Panc1 (cell line): ENCODE measurements around the gene AKAP8L. TPM values are rescaled to one million over a fixed set of nuclear protein-coding genes. Genes with fewer than 3 reads are reported as not detected.

Experiments
- ATAC-seq: fragments of 200-7000 bp; cut with Tn5 transposase; 2 replicates; pipeline ENCODE4 v1.9.1; 2020; ENCODE audit warnings: mild to moderate bottlenecking, moderate library complexity
- BruUV-seq: library from RNA; stranded (reverse); fragments of 400-500 nt; replicated peaks from 2 replicates; lab custom pipeline; 2021; lab: Mats Ljungman, UMichigan
- CTCF ChIA-PET: fragments of 300-600 bp; sonication (Branson Sonifier 250); formaldehyde crosslinking; loops from one replicate; lab custom pipeline; 2022; ENCODE audit warnings: antibody characterized with exemption; lab: Charles Lee
- POLR2A ChIA-PET: fragments of 300-600 bp; sonication (Branson Sonifier 250); formaldehyde crosslinking; loops from one replicate; lab custom pipeline; 2022; ENCODE audit warnings: antibody characterized with exemption; lab: Charles Lee
- DNase-seq: peaks from one replicate; pipeline ENCODE4 v3.0.0-alpha.2; 2010; ENCODE audit warnings: low read depth, low spot score
- H3K27ac ChIP-seq: 2 replicates; pipeline ENCODE4 v1.5.1; 2011; ENCODE audit warnings: mild to moderate bottlenecking, low read length, inconsistent platforms
- H3K27me3 ChIP-seq: fragments of 200-500 bp; sonication (Bioruptor generic); 2 replicates; pipeline ENCODE4 v1.6.0; 2014; ENCODE audit warnings: low read length, inconsistent platforms; ENCODE audit not compliant: control insufficient read depth, insufficient read depth
- H3K36me3 ChIP-seq: fragments of 200-500 bp; sonication (Bioruptor generic); 2 replicates; pipeline ENCODE4 v1.5.1; 2014; ENCODE audit warnings: inconsistent platforms, mild to moderate bottlenecking, low read length, moderate library complexity; ENCODE audit not compliant: control insufficient read depth, insufficient read depth
- H3K4me1 ChIP-seq: 2 replicates; pipeline ENCODE4 v1.5.1; 2011; ENCODE audit warnings: inconsistent platforms, mild to moderate bottlenecking, low read length, moderate library complexity; ENCODE audit not compliant: control insufficient read depth, insufficient read depth
- H3K4me3 ChIP-seq, 2 experiments: 2 replicates each; pipeline ENCODE4 v1.5.1; 2011 to 2012; ENCODE audit warnings: low read depth in 2 of 2, low read length in 2 of 2, mild to moderate bottlenecking in 2 of 2, inconsistent platforms in 1 of 2, moderate library complexity in 1 of 2
- H3K9me3 ChIP-seq: fragments of 200-500 bp; sonication (Bioruptor generic); 2 replicates; pipeline ENCODE4 v1.5.1; 2014; ENCODE audit warnings: low read depth, mild to moderate bottlenecking, inconsistent platforms, low read length, moderate library complexity; ENCODE audit not compliant: control insufficient read depth, insufficient read depth
- POLR2AphosphoS5 ChIP-seq: IDR thresholded peaks from 2 replicates; pipeline ENCODE4 v1.6.1; 2012; ENCODE audit warnings: mild to moderate bottlenecking, low read depth, low read length, moderate library complexity
- SIN3A ChIP-seq: IDR thresholded peaks from 2 replicates; pipeline ENCODE4 v1.6.1; 2012; ENCODE audit warnings: low read depth, mild to moderate bottlenecking, low read length, moderate library complexity, borderline replicate concordance; ENCODE audit not compliant: insufficient read depth
- TCF7L2 ChIP-seq: IDR thresholded peaks from 2 replicates; pipeline ENCODE4 v1.6.1; 2011; ENCODE audit warnings: mild to moderate bottlenecking, low read depth, low read length, inconsistent platforms
- in situ Hi-C: cut with HindIII; loops from 2 replicates; pipeline ENCODE4 v1.10.0; 2016; ENCODE audit warnings: low sequenced_read_pairs, low pct_unique_long_range_greater_than_20kb
- intact Hi-C: fragments of 100-400 bp; cut with micrococcal nuclease; formaldehyde crosslinking; loops from one replicate; pipeline ENCODE4 v1.10.0; 2022; ENCODE audit not compliant: unreplicated experiment
- total RNA-seq: library from RNA; stranded (reverse); gene quantifications from one replicate; pipeline ENCODE4 v1.2.1, GENCODE V29; 2021; ENCODE audit not compliant: unreplicated experiment
- TF ChIP-seq, protein P1 (sequence below): fragments of 450-650 bp; IDR thresholded peaks from 2 replicates; pipeline ENCODE4 v1.5.1; 2017; ENCODE audit warnings: mild to moderate bottlenecking
- TF ChIP-seq, protein P2 (sequence below), 2 experiments: IDR thresholded peaks; 2 replicates each; pipeline ENCODE4 v1.6.1; 2011 to 2012; ENCODE audit warnings: low read depth in 2 of 2, control low read depth in 1 of 2, low read length in 1 of 2, mild to moderate bottlenecking in 1 of 2, moderate library complexity in 1 of 2; ENCODE audit not compliant: insufficient read depth in 1 of 2

The AKAP8L gene
- total RNA-seq, 1 experiment from 2014 or later, result 65.5 TPM

DNA sequence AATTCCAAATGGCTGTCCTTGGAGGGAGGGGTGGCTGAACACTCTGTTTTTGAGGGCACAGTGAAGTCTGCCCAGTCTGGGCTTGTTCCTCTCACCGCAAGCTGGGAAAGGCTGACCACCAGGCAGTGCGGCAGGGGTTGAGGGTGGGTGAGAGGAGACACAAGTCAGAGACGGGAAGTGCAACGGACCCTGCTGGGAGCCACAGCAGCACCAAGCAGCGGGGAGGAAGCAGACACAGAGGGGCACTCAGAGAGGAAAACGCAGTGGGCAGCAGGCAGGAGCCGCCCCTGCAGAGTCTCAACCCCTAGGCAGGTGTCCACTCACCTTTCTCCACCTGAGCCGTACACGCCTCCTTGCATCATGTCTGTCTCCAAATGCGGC lies 15.6 kb downstream of the AKAP8L start:
- no peak for TF ChIP-seq TCF7L2
- no peak for TF ChIP-seq POLR2AphosphoS5
- TF ChIP-seq, protein P1, sequence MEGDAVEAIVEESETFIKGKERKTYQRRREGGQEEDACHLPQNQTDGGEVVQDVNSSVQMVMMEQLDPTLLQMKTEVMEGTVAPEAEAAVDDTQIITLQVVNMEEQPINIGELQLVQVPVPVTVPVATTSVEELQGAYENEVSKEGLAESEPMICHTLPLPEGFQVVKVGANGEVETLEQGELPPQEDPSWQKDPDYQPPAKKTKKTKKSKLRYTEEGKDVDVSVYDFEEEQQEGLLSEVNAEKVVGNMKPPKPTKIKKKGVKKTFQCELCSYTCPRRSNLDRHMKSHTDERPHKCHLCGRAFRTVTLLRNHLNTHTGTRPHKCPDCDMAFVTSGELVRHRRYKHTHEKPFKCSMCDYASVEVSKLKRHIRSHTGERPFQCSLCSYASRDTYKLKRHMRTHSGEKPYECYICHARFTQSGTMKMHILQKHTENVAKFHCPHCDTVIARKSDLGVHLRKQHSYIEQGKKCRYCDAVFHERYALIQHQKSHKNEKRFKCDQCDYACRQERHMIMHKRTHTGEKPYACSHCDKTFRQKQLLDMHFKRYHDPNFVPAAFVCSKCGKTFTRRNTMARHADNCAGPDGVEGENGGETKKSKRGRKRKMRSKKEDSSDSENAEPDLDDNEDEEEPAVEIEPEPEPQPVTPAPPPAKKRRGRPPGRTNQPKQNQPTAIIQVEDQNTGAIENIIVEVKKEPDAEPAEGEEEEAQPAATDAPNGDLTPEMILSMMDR, result no peak
- no peak for TF ChIP-seq SIN3A
- TF ChIP-seq, protein P2, sequence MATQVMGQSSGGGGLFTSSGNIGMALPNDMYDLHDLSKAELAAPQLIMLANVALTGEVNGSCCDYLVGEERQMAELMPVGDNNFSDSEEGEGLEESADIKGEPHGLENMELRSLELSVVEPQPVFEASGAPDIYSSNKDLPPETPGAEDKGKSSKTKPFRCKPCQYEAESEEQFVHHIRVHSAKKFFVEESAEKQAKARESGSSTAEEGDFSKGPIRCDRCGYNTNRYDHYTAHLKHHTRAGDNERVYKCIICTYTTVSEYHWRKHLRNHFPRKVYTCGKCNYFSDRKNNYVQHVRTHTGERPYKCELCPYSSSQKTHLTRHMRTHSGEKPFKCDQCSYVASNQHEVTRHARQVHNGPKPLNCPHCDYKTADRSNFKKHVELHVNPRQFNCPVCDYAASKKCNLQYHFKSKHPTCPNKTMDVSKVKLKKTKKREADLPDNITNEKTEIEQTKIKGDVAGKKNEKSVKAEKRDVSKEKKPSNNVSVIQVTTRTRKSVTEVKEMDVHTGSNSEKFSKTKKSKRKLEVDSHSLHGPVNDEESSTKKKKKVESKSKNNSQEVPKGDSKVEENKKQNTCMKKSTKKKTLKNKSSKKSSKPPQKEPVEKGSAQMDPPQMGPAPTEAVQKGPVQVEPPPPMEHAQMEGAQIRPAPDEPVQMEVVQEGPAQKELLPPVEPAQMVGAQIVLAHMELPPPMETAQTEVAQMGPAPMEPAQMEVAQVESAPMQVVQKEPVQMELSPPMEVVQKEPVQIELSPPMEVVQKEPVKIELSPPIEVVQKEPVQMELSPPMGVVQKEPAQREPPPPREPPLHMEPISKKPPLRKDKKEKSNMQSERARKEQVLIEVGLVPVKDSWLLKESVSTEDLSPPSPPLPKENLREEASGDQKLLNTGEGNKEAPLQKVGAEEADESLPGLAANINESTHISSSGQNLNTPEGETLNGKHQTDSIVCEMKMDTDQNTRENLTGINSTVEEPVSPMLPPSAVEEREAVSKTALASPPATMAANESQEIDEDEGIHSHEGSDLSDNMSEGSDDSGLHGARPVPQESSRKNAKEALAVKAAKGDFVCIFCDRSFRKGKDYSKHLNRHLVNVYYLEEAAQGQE (IDR thresholded peaks at IDR 0.05; ENCODE audit: insufficient read depth in 1 of 2, low read depth in 2 of 2, low read length in 1 of 2), result no peak

DNA sequence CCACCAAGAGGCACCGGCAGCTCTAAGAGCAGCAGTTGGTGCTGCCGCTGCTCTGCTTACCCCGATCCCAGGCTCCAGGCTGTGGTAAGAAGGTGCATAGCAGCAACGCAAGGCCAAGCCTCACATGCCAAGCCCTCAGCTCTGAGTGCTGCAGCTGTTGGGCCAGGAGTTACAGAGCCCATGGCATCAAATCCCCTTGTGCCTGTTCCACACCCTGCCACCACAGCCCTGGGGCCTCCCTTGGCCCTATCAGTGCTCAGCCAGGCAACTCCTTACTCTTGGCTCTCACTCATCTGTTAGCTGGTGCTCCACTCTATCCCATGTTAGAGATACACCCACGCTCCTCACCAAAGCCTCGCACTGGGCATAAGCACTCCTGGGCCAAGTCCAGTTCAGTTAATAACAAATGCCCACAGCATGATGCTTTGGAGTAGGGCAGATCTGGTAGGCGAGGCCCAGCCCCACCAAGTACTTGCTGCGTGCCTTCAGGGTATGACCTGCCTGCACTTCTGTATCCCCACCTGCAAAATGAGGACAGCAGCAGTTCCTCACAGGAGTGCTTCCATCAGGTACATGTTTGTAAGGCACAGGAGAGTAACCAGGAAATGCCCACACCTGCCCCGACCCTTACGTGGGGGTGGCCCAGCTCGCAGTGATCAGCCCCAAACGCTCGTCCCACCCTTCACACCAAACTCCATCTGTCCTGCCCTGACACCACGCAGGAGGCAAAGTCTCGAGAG lies 16.2 kb downstream of the AKAP8L start:
- H3K4me3 ChIP-seq, result no peak overlapping the region
- in situ Hi-C loops, result no loop called here
- TF ChIP-seq, protein P1, result no peak
- TF ChIP-seq, protein P2 (IDR thresholded peaks at IDR 0.05; ENCODE audit: insufficient read depth in 1 of 2, low read depth in 2 of 2, low read length in 1 of 2), result no peak
- TF ChIP-seq TCF7L2, result no peak
- no peak for TF ChIP-seq SIN3A
- TF ChIP-seq POLR2AphosphoS5, result no peak
- no TSS peak for BruUV-seq
- no peaks in the 10 kb centered on the region for H3K27me3 ChIP-seq
- no peaks in the 10 kb centered on the region for H3K4me1 ChIP-seq
- no peaks in the 10 kb centered on the region for H3K9me3 ChIP-seq
- DNase-seq (no peak), ATAC-seq (no peak)
- ChIA-PET POLR2A (no interaction called here), CTCF (no interaction called here)
- no peak overlapping the region for H3K27ac ChIP-seq
- intact Hi-C loops, result no loop called here
- H3K36me3 ChIP-seq, result peaks cover 5% of the 10 kb centered on the region; the same call in 1 of the 2 replicates

More for the DNA sequence above, 15.6 kb downstream of the AKAP8L start:
- no peak for ATAC-seq
- DNase-seq, result no peak
- Histone ChIP-seq H3K9me3 (no peaks in the 10 kb centered on the region), H3K4me3 (no peak overlapping the region), H3K27ac (no peak overlapping the region), H3K27me3 (no peaks in the 10 kb centered on the region), H3K4me1 (no peaks in the 10 kb centered on the region), H3K36me3 (peaks cover 5% of the 10 kb centered on the region; the same call in 1 of the 2 replicates)
- in situ Hi-C loops (no loop called here), intact Hi-C loops (no loop called here)
- CTCF ChIA-PET, result no interaction called here
- POLR2A ChIA-PET, result no interaction called here
- no TSS peak for BruUV-seq
